NCI-H460 (cell line): ENCODE data around the gene CYP1B1. TPM values are rescaled to one million over a fixed set of nuclear protein-coding genes. Genes with fewer than 3 reads are reported as not detected.
"Not testable (repeated sequence)": the region's sequence is repeated elsewhere in the genome, so short reads cannot be mapped to it uniquely, and the experiment has no call there.

Experiments
- DNase-seq: peaks from one replicate; pipeline ENCODE4 v3.0.0-alpha.2; 2016; ENCODE audit warnings: low read depth; ENCODE audit errors: extremely low read depth
- total RNA-seq: library from RNA; depleted of rRNA; stranded (reverse); fragments of >200 nt; shearing (Covaris generic); gene quantifications from 2 replicates; pipeline ENCODE4 v1.2.3, GENCODE V29; 2014

The CYP1B1 gene
- total RNA-seq, 1 experiment from 2014 or later = 82.4 TPM

DNA sequence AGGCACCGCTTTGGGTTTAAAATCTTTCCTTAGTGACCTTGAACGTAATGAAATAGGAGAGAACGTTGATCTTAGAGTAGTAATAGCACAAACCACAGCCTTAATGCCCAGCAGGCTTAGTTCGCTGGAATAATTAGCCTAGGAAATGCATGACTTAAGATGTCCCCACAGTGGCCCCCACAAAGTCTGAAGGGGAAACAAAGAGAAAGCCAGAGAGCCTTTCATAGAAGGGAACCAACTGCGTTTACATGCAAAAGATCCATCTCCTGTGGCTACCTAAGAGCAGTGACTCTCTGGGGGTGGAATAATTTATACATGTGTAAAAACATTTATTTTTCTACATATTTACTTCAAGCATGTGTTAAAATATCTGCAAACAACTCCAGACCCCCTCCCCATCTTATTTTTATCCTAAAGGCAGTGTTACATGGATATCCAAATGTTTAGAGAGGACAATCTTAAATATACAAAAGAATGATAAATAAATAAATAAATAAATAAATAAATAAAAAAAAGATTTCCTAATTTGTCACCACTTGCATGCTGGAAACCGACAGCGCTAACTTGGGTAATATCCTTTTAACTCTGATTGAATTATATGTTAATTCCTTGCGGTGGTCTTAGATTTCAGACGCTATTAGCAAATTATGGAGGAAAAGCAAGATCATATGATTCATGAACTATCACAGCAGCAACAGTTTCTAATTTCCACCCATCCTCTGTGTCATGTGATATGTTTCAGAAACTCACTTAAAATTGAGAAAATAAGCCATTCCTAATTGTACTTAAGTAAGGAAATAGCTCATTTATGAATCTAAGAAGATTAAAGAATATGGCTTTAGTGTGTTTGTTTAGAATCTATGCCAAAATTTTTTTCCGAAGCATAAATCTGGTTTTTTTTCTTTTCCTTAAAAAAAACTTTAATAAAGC, 23.4 kb upstream of the CYP1B1 start:
- DNase-seq = no peak

- no peak for DNase-seq
Measured at GRCh38 chr2:38098421-38099098, 22.6 kb upstream of the CYP1B1 start.

GRCh38 chr2:38097988-38098385, 22.0 kb upstream of the CYP1B1 start:
- DNase-seq = no peak

DNA sequence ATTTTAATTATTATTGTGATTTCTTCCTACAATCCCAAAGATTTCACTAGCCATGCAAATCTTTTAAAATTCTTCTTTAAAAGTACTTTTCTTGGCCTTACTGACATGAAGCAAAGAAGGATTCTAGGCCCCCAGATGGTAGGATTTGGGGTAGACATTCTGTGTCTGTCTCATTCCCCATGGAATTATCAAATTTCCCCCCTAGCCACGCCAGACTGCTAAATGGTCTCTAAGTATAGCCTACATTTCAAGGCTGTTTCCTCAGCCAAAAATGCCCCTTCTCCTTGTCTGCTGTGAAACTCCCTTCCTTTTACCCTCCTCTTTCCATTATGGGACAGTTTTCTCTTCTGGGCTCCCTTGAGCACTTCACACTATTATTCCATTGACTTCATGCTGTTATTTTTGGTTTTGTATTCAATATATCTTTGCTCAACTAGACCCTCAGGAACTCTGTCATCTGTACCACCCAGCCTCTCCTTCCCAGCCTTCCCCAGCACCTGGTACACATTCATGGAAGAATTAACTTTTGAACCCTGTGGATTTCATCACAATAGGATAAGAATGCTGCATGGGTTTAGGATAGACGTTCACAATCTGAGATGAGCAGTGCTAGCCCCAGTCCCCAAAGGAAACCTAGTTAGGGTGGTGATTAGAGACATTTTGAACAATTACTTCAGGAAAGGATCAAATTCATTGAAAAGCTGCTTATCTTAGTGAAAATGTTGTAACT, 21.5 kb upstream of the CYP1B1 start:
- DNase-seq = no peak

DNA sequence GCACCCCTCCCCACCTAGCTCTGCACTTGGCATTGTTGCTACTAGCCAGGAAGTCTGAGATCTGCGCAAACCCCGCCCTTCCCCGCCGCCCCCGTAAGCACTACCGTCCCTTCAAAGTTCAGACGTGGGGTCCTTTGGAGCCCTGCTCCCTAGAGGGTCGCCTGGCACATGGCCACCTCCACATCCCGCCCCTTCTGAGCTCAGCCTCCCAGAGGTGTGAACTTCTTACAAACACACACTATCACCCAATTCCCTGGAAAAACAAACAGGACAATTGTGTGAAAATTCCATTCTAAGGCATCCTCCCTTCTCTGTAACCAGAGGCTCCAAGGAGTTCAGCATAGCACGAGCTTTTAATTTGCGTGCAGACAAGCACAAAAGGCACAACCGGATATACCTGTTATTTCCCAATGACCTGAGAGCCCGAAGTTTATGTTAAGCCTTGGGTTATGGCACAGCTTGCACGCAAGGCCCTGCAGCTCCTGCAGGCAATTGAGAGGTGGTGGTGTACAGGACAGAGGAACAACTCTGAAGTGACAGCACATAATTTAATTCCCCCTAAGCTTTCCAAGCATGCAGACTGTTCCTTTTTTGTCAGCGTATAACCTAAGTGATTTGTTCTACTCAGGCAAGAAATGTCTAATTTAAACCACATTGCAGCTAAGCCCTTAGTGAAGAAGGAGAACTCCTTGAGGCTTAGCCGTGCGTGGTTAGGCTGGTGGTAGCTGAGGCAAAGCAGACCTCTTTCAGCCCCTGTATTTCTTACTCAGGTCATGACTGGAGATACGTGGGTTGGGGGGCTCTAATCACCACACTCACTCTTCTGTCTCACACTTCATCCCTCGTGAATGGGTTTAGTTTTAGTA, 20.3 kb upstream of the CYP1B1 start:
- DNase-seq = peak; percentile 93

DNA sequence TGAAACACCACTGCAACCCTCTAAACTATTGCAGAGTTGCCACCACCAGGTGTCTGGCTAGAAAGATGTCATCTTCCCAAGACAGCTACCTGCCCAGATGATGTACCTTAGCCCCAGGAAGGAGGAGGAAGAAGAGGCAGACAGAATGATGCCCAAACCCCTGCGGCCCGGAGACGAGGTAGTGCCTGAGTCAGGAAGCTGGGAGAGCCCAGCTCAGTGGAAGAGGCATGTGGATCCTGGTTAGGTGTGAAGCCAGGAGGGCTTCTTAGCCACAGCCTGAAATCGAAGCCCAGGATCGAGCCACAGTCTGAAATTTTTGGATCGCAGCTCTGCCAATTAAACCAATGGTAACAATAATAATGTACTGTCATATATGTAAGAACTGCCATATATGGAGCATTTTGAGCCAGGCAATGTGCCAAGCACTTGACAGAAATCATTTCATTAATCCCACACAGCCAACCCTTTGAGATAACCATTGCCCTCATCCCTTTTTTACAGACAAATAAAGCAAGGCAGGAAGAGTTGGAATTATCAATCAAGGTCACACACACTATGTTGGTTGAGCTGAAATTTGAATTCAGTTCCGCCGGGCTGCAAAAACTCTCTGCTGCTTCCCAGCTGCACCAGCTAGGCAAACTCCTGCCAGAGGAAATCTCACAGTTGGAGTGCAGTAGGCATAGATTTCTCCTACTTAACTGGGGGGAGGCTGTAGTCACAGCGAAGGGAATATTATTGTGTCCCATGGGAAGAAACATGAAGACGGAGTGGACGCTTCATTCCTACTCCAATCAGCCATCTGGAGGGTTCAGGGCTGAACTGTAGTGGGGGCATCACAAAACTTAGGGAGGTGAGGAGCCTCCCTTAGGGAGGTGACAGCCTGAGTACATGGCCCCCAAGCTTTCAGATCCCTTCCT, 19.4 kb upstream of the CYP1B1 start:
- no peak for DNase-seq

DNA sequence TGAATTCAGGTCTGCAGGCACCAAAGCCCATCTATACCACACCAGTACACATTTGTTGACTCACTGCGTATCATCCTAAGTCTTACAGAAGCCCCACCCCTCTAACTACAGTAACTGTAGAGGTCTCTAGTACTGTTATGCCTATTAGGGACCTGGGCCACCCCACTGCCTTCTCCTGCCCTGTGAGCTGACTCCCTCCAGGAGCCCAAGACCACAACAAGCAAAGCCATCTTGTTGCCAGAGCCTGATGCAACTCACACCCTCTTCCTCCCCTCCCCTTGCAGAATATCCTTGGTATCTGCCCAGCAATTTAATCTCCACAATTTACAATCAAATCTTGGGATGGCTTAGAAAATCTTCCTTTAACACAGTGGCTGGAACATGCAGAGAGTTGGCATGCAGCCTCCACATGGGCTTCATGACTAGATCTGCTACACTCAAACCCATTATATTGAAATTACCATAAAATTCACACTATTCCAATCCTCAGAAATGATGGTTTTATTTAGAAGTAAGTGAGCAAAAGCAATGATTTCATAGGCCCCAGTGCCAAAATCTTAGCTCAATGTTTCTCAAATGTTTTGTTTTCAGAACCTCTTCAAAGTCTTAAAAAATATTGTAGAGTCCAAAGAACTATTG, 17.7 kb upstream of the CYP1B1 start:
- no peak for DNase-seq

DNA sequence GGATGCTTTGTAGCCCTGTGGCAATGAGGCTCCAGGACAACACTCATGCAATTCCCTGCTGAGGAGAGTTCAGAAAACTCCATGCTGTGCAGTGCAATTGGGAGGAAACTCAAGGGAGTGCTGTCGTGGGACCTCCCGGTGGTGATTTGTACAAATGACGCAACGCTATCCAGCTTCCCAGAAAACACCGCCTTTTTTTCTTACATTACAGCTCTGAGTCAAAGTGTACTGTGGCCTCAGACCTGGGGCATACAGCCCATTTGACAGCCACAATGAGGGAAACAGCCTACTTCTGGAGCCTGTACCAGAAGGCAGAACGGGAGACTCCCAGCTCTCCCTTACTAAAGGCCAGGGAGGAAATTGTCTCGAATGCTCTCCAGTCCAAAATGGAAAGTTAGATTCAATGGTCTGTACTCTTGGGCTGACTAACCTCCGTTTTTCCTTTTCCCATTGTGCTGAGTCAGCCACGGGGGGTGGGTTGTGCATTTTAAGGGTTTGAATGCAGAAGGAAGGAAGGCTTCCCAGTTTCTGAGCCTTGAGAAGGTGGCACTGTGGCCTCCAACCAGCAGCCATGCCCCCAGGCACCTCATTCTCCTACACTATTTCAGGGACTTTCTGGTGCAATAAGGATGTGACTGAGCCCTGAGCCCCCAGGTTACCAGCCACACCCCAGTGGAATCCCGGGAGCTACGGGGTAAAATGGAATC, 16.4 kb upstream of the CYP1B1 start:
- peak; percentile 96 for DNase-seq

DNA sequence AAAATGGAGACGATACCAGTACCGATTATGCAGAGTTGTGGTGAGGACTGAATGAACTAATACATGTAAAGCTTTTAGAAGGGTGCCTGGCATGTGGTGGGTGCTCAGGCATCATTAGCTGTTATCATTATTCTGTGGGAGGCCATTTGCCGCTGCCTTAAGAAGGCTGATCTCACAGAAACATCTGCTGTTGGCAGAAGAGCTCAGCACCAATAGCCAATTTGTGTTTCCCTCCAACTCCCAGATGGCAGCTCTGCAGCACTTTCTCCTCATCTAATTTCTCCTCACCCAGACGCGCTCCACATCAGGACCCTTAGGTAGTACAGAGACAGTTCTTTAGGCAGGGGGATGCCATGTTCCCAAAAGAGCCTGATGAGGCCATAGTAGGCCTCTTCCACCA, 15.8 kb upstream of the CYP1B1 start:
- DNase-seq = no peak

DNA sequence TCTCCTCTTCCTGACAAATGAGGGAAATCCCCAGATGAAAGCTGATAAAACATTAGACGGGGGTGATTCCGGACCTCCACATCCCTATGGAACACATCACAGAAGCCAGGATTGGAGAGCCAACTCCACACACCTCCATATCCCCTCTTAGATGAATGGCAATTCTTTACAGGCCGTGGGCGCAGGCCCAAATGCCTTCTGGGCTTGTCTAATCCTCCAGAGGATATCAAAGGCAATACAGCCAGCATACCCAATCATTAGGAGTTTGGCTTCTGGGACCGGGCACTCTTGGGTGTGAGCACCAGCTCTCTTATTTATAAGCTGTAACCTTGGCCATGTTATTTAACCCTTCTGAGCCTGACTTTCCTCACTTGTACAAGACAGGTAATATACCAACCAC, 15.0 kb upstream of the CYP1B1 start:
- no peak for DNase-seq

- not testable (repeated sequence) for DNase-seq
Measured at GRCh38 chr2:38090212-38090611, 14.3 kb upstream of the CYP1B1 start.

GRCh38 chr2:38085998-38086698, 10.2 kb upstream of the CYP1B1 start:
- not testable (repeated sequence) for DNase-seq

GRCh38 chr2:38084556-38084955, 8.6 kb upstream of the CYP1B1 start:
- DNase-seq = not testable (repeated sequence)

DNA sequence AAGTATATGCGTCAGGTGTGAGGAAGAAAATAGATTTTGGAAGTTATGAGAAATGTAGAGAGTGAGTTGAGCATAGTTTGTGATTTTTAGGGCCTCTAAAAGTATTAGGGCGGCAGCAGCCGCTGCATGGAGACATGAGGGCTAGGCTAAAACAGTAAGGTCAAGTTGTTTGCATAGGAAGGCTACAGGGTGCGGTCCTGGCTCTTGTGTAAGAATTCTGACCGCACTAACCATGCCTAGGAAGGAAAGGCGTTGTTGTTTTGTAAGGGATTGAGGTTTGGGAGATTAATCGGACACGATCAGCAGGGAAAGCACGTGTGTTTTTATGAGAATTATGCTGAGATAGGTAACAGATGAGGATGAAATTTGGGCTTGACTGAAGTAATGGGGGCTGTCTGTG, 6.8 kb upstream of the CYP1B1 start:
- not testable (repeated sequence) for DNase-seq

DNA sequence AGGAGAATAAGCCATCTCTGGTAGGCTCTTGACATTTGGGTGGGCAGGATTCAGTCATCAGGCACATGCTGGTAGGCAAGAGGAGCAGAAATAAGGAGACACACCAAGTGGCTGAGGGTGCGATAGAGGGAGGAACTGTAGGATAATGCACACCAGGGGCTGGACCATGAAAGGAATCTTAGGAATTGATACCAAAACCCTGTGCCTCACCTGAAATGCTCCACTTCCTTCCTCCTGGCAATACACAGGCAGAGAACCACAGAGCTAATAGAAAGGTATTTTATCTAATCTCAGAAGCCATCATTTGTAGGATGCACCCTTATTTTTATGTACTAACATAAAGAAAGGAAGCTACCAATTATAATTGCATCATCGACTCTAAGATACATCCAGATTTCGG, 4.4 kb upstream of the CYP1B1 start:
- DNase-seq = no peak

DNA sequence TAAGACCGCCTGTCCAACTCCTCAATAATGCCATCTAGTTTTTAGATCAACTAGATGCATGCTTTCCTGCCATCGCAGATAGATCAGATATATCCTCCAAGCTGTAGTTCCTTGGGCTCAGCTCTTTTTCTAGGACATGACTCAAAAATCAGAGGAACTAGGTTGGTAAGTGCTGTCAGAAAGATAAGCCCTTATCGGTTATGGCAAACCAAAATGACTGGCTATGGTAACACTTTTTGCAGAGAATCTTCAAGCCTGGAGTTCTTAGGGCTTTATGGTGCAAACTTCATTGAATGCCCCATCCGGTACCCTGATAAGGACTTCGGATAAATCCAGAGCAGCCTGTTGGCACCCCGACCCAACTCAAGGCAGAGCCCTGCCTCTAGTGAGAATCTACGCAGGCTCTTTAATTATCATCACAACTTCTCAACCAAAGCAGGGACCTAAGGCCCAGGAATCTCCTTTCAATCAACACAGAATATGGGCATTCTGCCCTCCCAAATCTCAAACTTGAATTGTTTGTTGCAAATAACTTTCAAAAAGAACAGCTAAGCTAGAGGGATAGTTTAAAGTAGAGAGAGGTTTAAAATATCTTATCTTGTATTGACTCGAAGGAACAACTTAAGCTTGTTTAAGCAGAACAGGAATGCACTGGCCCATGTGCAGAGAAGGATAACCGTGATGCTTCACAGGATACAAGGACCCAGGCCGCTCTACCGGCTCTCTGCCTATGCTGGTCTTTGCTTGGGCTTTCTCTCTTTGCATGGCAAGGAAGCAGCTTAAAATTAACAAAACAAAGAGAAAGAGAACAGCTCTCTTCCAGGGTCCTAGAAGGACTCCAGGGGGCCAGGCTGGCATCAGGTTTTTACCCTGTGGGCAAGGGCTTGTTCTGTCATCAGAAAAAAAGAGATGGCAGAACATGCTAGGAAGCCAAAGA, 3.4 kb upstream of the CYP1B1 start:
- DNase-seq = no peak

DNA sequence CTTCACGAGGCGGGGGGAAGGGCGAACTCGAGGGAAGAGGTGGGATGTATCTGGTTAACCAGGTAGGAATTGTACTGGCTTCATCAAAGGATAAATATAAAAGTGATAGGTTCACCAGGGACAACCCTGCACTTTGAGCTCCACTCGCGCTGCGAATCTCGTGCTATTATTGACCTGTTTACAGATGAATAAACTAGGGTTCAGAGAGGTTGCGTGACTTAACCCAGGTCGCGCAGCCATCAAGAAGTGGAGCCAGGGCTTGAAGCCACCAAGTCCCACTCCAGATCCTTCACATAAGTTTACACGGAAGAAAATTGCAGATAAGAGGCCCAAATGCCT, 1.4 kb upstream of the CYP1B1 start:
- DNase-seq = no peak
